Gastrocnemius medialis (tissue), 4 donors: ENCODE results near the gene CR1.
"Not testable (repeated sequence)": the region's sequence is repeated elsewhere in the genome, so short reads cannot be mapped to it uniquely, and the experiment has no call there.

ENCODE experiments used
- CTCF ChIP-seq, 5 experiments: fragments of 450-650 bp in 3 of 5; fragments of 200-600 bp in 2 of 5; sonication (generic) in 2 of 5; IDR thresholded peaks in 4 of 5; conservative IDR thresholded peaks in 1 of 5; 1 replicate in 4 of 5; 2 replicates in 1 of 5; pipeline ENCODE4 v1.5.1; 2016 to 2019; ENCODE audit warnings: antibody characterized with exemption in 5 of 5, mild to moderate bottlenecking in 3 of 5, moderate library complexity in 3 of 5
- POLR2A ChIP-seq, 2 donors: fragments of 450-650 bp; IDR thresholded peaks; one replicate each; pipeline ENCODE4 v1.6.1; 2017; ENCODE audit warnings: antibody characterized with exemption in 2 of 2, mild to moderate bottlenecking in 2 of 2, moderate library complexity in 2 of 2

- not testable (repeated sequence) for TF ChIP-seq CTCF (IDR thresholded peaks at IDR 0.05 in 4 of 5, conservative IDR thresholded peaks at IDR 0.05 in 1 of 5); POLR2A (IDR thresholded peaks at IDR 0.05)
These were observed 50.9 kb downstream of the CR1 start for GRCh38 chr1:207546677-207547357.
